ENCODE data around the gene ADAT3.

GRCh38 chr19:1856345-1856697 is 48.9 kb upstream of the ADAT3 start:
- TF ChIP-seq, protein P1, sequence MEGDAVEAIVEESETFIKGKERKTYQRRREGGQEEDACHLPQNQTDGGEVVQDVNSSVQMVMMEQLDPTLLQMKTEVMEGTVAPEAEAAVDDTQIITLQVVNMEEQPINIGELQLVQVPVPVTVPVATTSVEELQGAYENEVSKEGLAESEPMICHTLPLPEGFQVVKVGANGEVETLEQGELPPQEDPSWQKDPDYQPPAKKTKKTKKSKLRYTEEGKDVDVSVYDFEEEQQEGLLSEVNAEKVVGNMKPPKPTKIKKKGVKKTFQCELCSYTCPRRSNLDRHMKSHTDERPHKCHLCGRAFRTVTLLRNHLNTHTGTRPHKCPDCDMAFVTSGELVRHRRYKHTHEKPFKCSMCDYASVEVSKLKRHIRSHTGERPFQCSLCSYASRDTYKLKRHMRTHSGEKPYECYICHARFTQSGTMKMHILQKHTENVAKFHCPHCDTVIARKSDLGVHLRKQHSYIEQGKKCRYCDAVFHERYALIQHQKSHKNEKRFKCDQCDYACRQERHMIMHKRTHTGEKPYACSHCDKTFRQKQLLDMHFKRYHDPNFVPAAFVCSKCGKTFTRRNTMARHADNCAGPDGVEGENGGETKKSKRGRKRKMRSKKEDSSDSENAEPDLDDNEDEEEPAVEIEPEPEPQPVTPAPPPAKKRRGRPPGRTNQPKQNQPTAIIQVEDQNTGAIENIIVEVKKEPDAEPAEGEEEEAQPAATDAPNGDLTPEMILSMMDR (conservative IDR thresholded peaks at IDR 0.05; ENCODE audit: low read depth, low read length), result no peak
- TF ChIP-seq MAFK (IDR thresholded peaks at IDR 0.05; ENCODE audit: low read depth, low read length) (no peak), RAD21 (IDR thresholded peaks at IDR 0.05; ENCODE audit: low read length) (no peak), POLR2A (IDR thresholded peaks at IDR 0.05; ENCODE audit: low read depth, low read length) (no peak), RFX5 (IDR thresholded peaks at IDR 0.05; ENCODE audit: low read depth, low read length) (no peak), MAZ (IDR thresholded peaks at IDR 0.05; ENCODE audit: borderline replicate concordance, low read depth, low read length) (no peak), MXI1 (IDR thresholded peaks at IDR 0.05; ENCODE audit: borderline replicate concordance, low read depth, low read length) (no peak), BHLHE40 (IDR thresholded peaks at IDR 0.05; ENCODE audit: low read depth, low read length) (no peak), CHD1 (IDR thresholded peaks at IDR 0.05; ENCODE audit: low read depth, low read length) (no peak), USF2 (IDR thresholded peaks at IDR 0.05; ENCODE audit: low read depth, low read length) (no peak)
- TF ChIP-seq, protein P2, sequence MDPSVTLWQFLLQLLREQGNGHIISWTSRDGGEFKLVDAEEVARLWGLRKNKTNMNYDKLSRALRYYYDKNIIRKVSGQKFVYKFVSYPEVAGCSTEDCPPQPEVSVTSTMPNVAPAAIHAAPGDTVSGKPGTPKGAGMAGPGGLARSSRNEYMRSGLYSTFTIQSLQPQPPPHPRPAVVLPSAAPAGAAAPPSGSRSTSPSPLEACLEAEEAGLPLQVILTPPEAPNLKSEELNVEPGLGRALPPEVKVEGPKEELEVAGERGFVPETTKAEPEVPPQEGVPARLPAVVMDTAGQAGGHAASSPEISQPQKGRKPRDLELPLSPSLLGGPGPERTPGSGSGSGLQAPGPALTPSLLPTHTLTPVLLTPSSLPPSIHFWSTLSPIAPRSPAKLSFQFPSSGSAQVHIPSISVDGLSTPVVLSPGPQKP (IDR thresholded peaks at IDR 0.05; ENCODE audit: borderline replicate concordance, low read depth, low read length), result no peak

All from IMR-90 (cell line).